H9 (cell line): ENCODE measurements around the gene ACACB. TPM values are rescaled to one million over a fixed set of nuclear protein-coding genes. Genes with fewer than 3 reads are reported as not detected.

Experiments used
- DNase-seq: peaks from one replicate; pipeline ENCODE4 v3.0.0-alpha.2; 2017
- H2AFZ ChIP-seq: one replicate; pipeline ENCODE4 v1.6.1; 2013; ENCODE audit warnings: mild to moderate bottlenecking, low read length, control low read depth, moderate library complexity
- H2AK5ac ChIP-seq: 2 replicates; pipeline ENCODE4 v1.6.1; 2013; ENCODE audit warnings: low read length, control low read depth, mixed read lengths; ENCODE audit not compliant: insufficient read length
- H2BK120ac ChIP-seq: one replicate; pipeline ENCODE4 v1.6.1; 2013; ENCODE audit warnings: low read depth, mild to moderate bottlenecking, low read length, control low read depth, inconsistent platforms; ENCODE audit not compliant: poor library complexity, severe bottlenecking
- H2BK12ac ChIP-seq: 2 replicates; pipeline ENCODE4 v1.6.1; 2013; ENCODE audit warnings: low read length, control low read depth, mixed read lengths, low read depth; ENCODE audit not compliant: insufficient read length
- H2BK15ac ChIP-seq: 2 replicates; pipeline ENCODE4 v1.6.1; 2013; ENCODE audit warnings: low read depth, low read length, control low read depth
- H2BK20ac ChIP-seq: one replicate; pipeline ENCODE4 v1.6.1; 2013; ENCODE audit warnings: low read depth, mild to moderate bottlenecking, low read length, control low read depth, inconsistent platforms; ENCODE audit not compliant: poor library complexity, severe bottlenecking
- H2BK5ac ChIP-seq: 2 replicates; pipeline ENCODE4 v1.6.1; 2013; ENCODE audit warnings: low read length, control low read depth, mixed read lengths; ENCODE audit not compliant: insufficient read length
- H3K14ac ChIP-seq: 2 replicates; pipeline ENCODE4 v1.6.1; 2013; ENCODE audit warnings: low read length, control low read depth; ENCODE audit not compliant: insufficient read depth
- H3K18ac ChIP-seq: 2 replicates; pipeline ENCODE4 v1.6.1; 2013; ENCODE audit warnings: low read depth, mild to moderate bottlenecking, mixed read lengths, low read length, control low read depth; ENCODE audit not compliant: insufficient read length
- H3K23ac ChIP-seq: 2 replicates; pipeline ENCODE4 v1.6.1; 2013; ENCODE audit warnings: low read length, control low read depth, mixed read lengths, low read depth; ENCODE audit not compliant: insufficient read length
- H3K23me2 ChIP-seq: 2 replicates; pipeline ENCODE4 v1.6.1; 2013; ENCODE audit warnings: low read depth, mild to moderate bottlenecking, mixed read lengths, low read length, control low read depth; ENCODE audit not compliant: insufficient read length, poor library complexity, severe bottlenecking
- H3K27ac ChIP-seq: 2 replicates; pipeline ENCODE4 v1.5.1; 2013; ENCODE audit warnings: low read length, control low read depth, mixed read lengths, low read depth; ENCODE audit not compliant: insufficient read length
- H3K27me3 ChIP-seq: 2 replicates; pipeline ENCODE4 v1.6.1; 2013; ENCODE audit warnings: low read length, control low read depth, inconsistent platforms; ENCODE audit not compliant: insufficient read depth
- H3K4ac ChIP-seq: 2 replicates; pipeline ENCODE4 v1.6.1; 2013; ENCODE audit warnings: low read depth, mild to moderate bottlenecking, control low read depth, inconsistent platforms, low read length, moderate library complexity
- H3K4me1 ChIP-seq: 2 replicates; pipeline ENCODE4 v1.6.1; 2013; ENCODE audit warnings: low read length, control low read depth, inconsistent platforms; ENCODE audit not compliant: insufficient read depth
- H3K4me2 ChIP-seq: 2 replicates; pipeline ENCODE4 v1.6.1; 2013; ENCODE audit warnings: low read length, control low read depth, mixed read lengths; ENCODE audit not compliant: insufficient read length, insufficient read depth
- H3K56ac ChIP-seq: 2 replicates; pipeline ENCODE4 v1.6.1; 2013; ENCODE audit warnings: low read depth, mild to moderate bottlenecking, mixed read lengths, low read length, control low read depth; ENCODE audit not compliant: insufficient read length
- H3K79me1 ChIP-seq: 2 replicates; pipeline ENCODE4 v1.6.1; 2013; ENCODE audit warnings: low read depth, mild to moderate bottlenecking, moderate library complexity, low read length, control low read depth, inconsistent platforms; ENCODE audit not compliant: insufficient read depth, poor library complexity, severe bottlenecking
- H3K79me2 ChIP-seq: 2 replicates; pipeline ENCODE4 v1.6.1; 2013; ENCODE audit warnings: low read length, control low read depth, inconsistent platforms; ENCODE audit not compliant: insufficient read depth
- H3K9ac ChIP-seq: 2 replicates; pipeline ENCODE4 v1.6.1; 2013; ENCODE audit warnings: low read length, control low read depth, mixed read lengths; ENCODE audit not compliant: insufficient read length; ENCODE audit errors: extremely low read depth
- H3K9me3 ChIP-seq: one replicate; pipeline ENCODE4 v1.6.1; 2013; ENCODE audit warnings: low read depth, low read length, inconsistent platforms; ENCODE audit not compliant: control insufficient read depth
- H3T11ph ChIP-seq: one replicate; pipeline ENCODE4 v1.6.1; 2013; ENCODE audit warnings: mild to moderate bottlenecking, low read length, control low read depth, inconsistent platforms
- H4K20me1 ChIP-seq: one replicate; pipeline ENCODE4 v1.6.1; 2013; ENCODE audit not compliant: control insufficient read depth, insufficient read length, insufficient read depth
- H4K5ac ChIP-seq: 2 replicates; pipeline ENCODE4 v1.6.1; 2013; ENCODE audit warnings: low read depth, mild to moderate bottlenecking, mixed read lengths, low read length, control low read depth; ENCODE audit not compliant: insufficient read length
- H4K8ac ChIP-seq: replicated peaks from 2 replicates; pipeline ENCODE4 v1.6.1; 2013; ENCODE audit warnings: low read length, control low read depth, mixed read lengths, low read depth; ENCODE audit not compliant: insufficient read length
- H4K91ac ChIP-seq: 2 replicates; pipeline ENCODE4 v1.6.1; 2013; ENCODE audit warnings: low read depth, mild to moderate bottlenecking, moderate library complexity, mixed read lengths, low read length, control low read depth; ENCODE audit not compliant: insufficient read length
- H3K27ac Mint-ChIP-seq, 3 experiments: 2 replicates in 2 of 3; 3 replicates in 1 of 3; pipeline ENCODE4 v1.8.0; 2020 to 2021; ENCODE audit warnings: mixed read lengths in 3 of 3, mild to moderate bottlenecking in 1 of 3, moderate library complexity in 1 of 3
- H3K27me3 Mint-ChIP-seq: 2 replicates; pipeline ENCODE4 v1.8.0; 2021; ENCODE audit warnings: low read depth, mild to moderate bottlenecking, moderate library complexity, mixed read lengths
- H3K36me3 Mint-ChIP-seq, 3 experiments: 2 replicates in 2 of 3; 3 replicates in 1 of 3; pipeline ENCODE4 v1.8.0; 2020 to 2021; ENCODE audit warnings: low read depth in 3 of 3, mixed read lengths in 3 of 3; ENCODE audit not compliant: insufficient read depth in 1 of 3
- H3K4me1 Mint-ChIP-seq, 2 experiments: 2 replicates each; pipeline ENCODE4 v1.8.0; 2020; ENCODE audit warnings: mixed read lengths in 2 of 2
- H3K4me3 Mint-ChIP-seq, 2 experiments: 2 replicates in 1 of 2; 3 replicates in 1 of 2; pipeline ENCODE4 v1.8.0; 2020 to 2021; ENCODE audit warnings: mild to moderate bottlenecking in 2 of 2, mixed read lengths in 2 of 2, moderate library complexity in 1 of 2
- H3K9me3 Mint-ChIP-seq, 2 experiments: 2 replicates in 1 of 2; 3 replicates in 1 of 2; pipeline ENCODE4 v1.8.0; 2020; ENCODE audit warnings: mild to moderate bottlenecking in 2 of 2, mixed read lengths in 2 of 2, moderate library complexity in 1 of 2
- WGBS: extraction: QIAGEN DNeasy Blood & Tissue Kit; methylation state at CpG from one replicate; pipeline ENCODE4 v1.1.7; 2013; ENCODE audit warnings: missing lambda C conversion rate, low lambda C conversion rate, mixed read lengths; ENCODE audit not compliant: insufficient read length; ENCODE audit errors: extremely low coverage; 5-methylcytosine and 5-hydroxymethylcytosine counted together
- total RNA-seq: library from RNA; stranded (reverse); gene quantifications from 2 replicates; pipeline ENCODE4 v1.2.1, GENCODE V29; 2021
- TF ChIP-seq, protein P1 (sequence below): fragments of 200-600 bp; sonication (generic); conservative IDR thresholded peaks from 3 replicates; pipeline ENCODE4 v1.8.0; 2021; ENCODE audit warnings: antibody characterized with exemption, mild to moderate bottlenecking

Gene ACACB
- total RNA-seq, 1 experiment from 2014 or later = 14.2 TPM

- H3K4me1 ChIP-seq = peaks cover 2% of the 10 kb centered on the region; the same call in 1 of the 2 replicates
- no peaks in the 10 kb centered on the region for H3K27me3 ChIP-seq
- H4K5ac ChIP-seq = no peak overlapping the region
- H3K56ac ChIP-seq = no peak overlapping the region
- H3K4me3 Mint-ChIP-seq = no peak overlapping the region
- WGBS = no CpG with 5 or more reads among the region's 4 CpGs
- H2BK120ac ChIP-seq = no peak overlapping the region
- H3K4ac ChIP-seq = no peak overlapping the region
- no peaks in the 10 kb centered on the region for H3K79me1 ChIP-seq
- no peaks in the 10 kb centered on the region for H3K23me2 ChIP-seq
- no peak overlapping the region for H3K4me2 ChIP-seq
- no peak overlapping the region for H3K23ac ChIP-seq
- H2BK12ac ChIP-seq = no peak overlapping the region
- no peak overlapping the region for H3K27ac Mint-ChIP-seq
- no peak overlapping the region for H2BK20ac ChIP-seq
- no peaks in the 10 kb centered on the region for H3K27me3 Mint-ChIP-seq
- H3K36me3 Mint-ChIP-seq = no peaks in the 10 kb centered on the region
- no peak for DNase-seq
- no peak overlapping the region for H2AFZ ChIP-seq
- no peak overlapping the region for H2BK5ac ChIP-seq
- H3K9me3 ChIP-seq = no peaks in the 10 kb centered on the region
- H3K79me2 ChIP-seq = no peaks in the 10 kb centered on the region
- no peak overlapping the region for H2AK5ac ChIP-seq
- H3K27ac ChIP-seq = no peak overlapping the region
- H3K4me1 Mint-ChIP-seq = peaks cover 12 to 14% of the 10 kb centered on the region in 2 experiments
- H4K20me1 ChIP-seq = no peaks in the 10 kb centered on the region
- H4K8ac ChIP-seq = no peak overlapping the region
- no peaks in the 10 kb centered on the region for H3K9me3 Mint-ChIP-seq
- H3T11ph ChIP-seq = no peak overlapping the region
- no peak overlapping the region for H3K9ac ChIP-seq
- no peak overlapping the region for H3K18ac ChIP-seq
- H3K14ac ChIP-seq = no peak overlapping the region
- no peak overlapping the region for H4K91ac ChIP-seq
- no peak overlapping the region for H2BK15ac ChIP-seq
- TF ChIP-seq, protein P1, sequence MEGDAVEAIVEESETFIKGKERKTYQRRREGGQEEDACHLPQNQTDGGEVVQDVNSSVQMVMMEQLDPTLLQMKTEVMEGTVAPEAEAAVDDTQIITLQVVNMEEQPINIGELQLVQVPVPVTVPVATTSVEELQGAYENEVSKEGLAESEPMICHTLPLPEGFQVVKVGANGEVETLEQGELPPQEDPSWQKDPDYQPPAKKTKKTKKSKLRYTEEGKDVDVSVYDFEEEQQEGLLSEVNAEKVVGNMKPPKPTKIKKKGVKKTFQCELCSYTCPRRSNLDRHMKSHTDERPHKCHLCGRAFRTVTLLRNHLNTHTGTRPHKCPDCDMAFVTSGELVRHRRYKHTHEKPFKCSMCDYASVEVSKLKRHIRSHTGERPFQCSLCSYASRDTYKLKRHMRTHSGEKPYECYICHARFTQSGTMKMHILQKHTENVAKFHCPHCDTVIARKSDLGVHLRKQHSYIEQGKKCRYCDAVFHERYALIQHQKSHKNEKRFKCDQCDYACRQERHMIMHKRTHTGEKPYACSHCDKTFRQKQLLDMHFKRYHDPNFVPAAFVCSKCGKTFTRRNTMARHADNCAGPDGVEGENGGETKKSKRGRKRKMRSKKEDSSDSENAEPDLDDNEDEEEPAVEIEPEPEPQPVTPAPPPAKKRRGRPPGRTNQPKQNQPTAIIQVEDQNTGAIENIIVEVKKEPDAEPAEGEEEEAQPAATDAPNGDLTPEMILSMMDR = no peak
These were observed 4.2 kb downstream of the ACACB start for GRCh38 chr12:109120557-109120956.
